Measurements from ENCODE around the gene UBQLN3.

- TF ChIP-seq EZH2 (IDR thresholded peaks at IDR 0.05; ENCODE audit: borderline replicate concordance, low read depth, low read length, severe bottlenecking), result no peak
- TF ChIP-seq, protein P1, sequence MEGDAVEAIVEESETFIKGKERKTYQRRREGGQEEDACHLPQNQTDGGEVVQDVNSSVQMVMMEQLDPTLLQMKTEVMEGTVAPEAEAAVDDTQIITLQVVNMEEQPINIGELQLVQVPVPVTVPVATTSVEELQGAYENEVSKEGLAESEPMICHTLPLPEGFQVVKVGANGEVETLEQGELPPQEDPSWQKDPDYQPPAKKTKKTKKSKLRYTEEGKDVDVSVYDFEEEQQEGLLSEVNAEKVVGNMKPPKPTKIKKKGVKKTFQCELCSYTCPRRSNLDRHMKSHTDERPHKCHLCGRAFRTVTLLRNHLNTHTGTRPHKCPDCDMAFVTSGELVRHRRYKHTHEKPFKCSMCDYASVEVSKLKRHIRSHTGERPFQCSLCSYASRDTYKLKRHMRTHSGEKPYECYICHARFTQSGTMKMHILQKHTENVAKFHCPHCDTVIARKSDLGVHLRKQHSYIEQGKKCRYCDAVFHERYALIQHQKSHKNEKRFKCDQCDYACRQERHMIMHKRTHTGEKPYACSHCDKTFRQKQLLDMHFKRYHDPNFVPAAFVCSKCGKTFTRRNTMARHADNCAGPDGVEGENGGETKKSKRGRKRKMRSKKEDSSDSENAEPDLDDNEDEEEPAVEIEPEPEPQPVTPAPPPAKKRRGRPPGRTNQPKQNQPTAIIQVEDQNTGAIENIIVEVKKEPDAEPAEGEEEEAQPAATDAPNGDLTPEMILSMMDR (IDR thresholded peaks at IDR 0.05; ENCODE audit: borderline replicate concordance, extremely low read depth, low read length, poor library complexity, severe bottlenecking), result no peak
These were observed 26.7 kb upstream of the UBQLN3 start for GRCh38 chr11:5536482-5536881.
